CD8-positive, alpha-beta memory T cell (primary cell): ENCODE results near the gene MLLT3. TPM values are rescaled to one million over a fixed set of nuclear protein-coding genes. Genes with fewer than 3 reads are reported as not detected.

Source experiments
- CTCF ChIA-PET: fragments of 350-600 bp; sonication (Branson Sonifier 250); formaldehyde crosslinking; loops from one replicate; lab custom pipeline; 2021; ENCODE audit warnings: antibody characterized with exemption; lab: Charles Lee
- POLR2A ChIA-PET: fragments of 350-600 bp; sonication (Branson Sonifier 250); formaldehyde crosslinking; loops from one replicate; lab custom pipeline; 2021; ENCODE audit warnings: antibody characterized with exemption; lab: Charles Lee
- DNase-seq, 5 donors: peaks; one replicate each; pipeline versions ENCODE4 v3.0.0 to v3.0.0-alpha.2; 2020 to 2022; ENCODE audit warnings: mixed read lengths in 1 of 5
- H3K27ac ChIP-seq: one replicate; pipeline ENCODE4 v1.7.0; 2013; ENCODE audit warnings: low read depth, mild to moderate bottlenecking, low read length, moderate library complexity
- H3K27me3 ChIP-seq: 2 replicates; pipeline ENCODE4 v1.7.0; 2013; ENCODE audit warnings: low read length, mild to moderate bottlenecking; ENCODE audit not compliant: insufficient read depth, poor library complexity, severe bottlenecking
- H3K36me3 ChIP-seq: 2 replicates; pipeline ENCODE4 v1.7.0; 2013; ENCODE audit warnings: mild to moderate bottlenecking, low read length, moderate library complexity; ENCODE audit not compliant: insufficient read depth
- H3K4me1 ChIP-seq: 2 replicates; pipeline ENCODE4 v1.7.0; 2013; ENCODE audit warnings: mild to moderate bottlenecking, low read length, moderate library complexity; ENCODE audit not compliant: insufficient read depth
- H3K4me3 ChIP-seq: 2 replicates; pipeline ENCODE4 v1.7.0; 2013; ENCODE audit warnings: mild to moderate bottlenecking, low read length
- H3K9me3 ChIP-seq: 2 replicates; pipeline ENCODE4 v1.7.0; 2013; ENCODE audit warnings: mild to moderate bottlenecking, low read length
- H3K27ac Mint-ChIP-seq, 8 donors: one replicate each; pipeline ENCODE4 v1.8.0; 2020 to 2021; ENCODE audit warnings: mixed read lengths in 8 of 8, mild to moderate bottlenecking in 6 of 8, inconsistent platforms in 3 of 8, moderate library complexity in 3 of 8
- H3K27me3 Mint-ChIP-seq, 2 donors: one replicate each; pipeline ENCODE4 v1.8.0; 2020 to 2021; ENCODE audit warnings: mixed read lengths in 2 of 2, mild to moderate bottlenecking in 1 of 2, moderate library complexity in 1 of 2
- H3K36me3 Mint-ChIP-seq, 3 donors: one replicate each; pipeline ENCODE4 v1.8.0; 2020 to 2021; ENCODE audit warnings: mixed read lengths in 3 of 3, inconsistent platforms in 1 of 3, mild to moderate bottlenecking in 1 of 3
- H3K4me1 Mint-ChIP-seq, 3 donors: one replicate each; pipeline ENCODE4 v1.8.0; 2020 to 2021; ENCODE audit warnings: mixed read lengths in 3 of 3, inconsistent platforms in 1 of 3, mild to moderate bottlenecking in 1 of 3
- H3K4me3 Mint-ChIP-seq, 7 donors: one replicate each; pipeline ENCODE4 v1.8.0; 2020 to 2021; ENCODE audit warnings: mixed read lengths in 7 of 7, mild to moderate bottlenecking in 6 of 7, moderate library complexity in 4 of 7, inconsistent platforms in 2 of 7
- H3K9me3 Mint-ChIP-seq, 5 donors: one replicate each; pipeline ENCODE4 v1.8.0; 2020 to 2022; ENCODE audit warnings: mixed read lengths in 5 of 5, mild to moderate bottlenecking in 3 of 5, moderate library complexity in 2 of 5, inconsistent platforms in 1 of 5
- polyA plus RNA-seq: library from polyadenylated mRNA; unstranded; fragments of 300-500 nt; fragmentation: Illumina TruSeq; gene quantifications from one replicate; pipeline ENCODE4 v1.2.3, GENCODE V29; 2021
- total RNA-seq, 2 experiments: library from RNA; stranded (reverse); gene quantifications; one replicate each; pipeline ENCODE4 v1.2.3, GENCODE V29; 2021

MLLT3 gene
- 10 to 100 TPM; 36.8 to 37.0 TPM for total RNA-seq
- polyA plus RNA-seq = 24.6 TPM

DNA sequence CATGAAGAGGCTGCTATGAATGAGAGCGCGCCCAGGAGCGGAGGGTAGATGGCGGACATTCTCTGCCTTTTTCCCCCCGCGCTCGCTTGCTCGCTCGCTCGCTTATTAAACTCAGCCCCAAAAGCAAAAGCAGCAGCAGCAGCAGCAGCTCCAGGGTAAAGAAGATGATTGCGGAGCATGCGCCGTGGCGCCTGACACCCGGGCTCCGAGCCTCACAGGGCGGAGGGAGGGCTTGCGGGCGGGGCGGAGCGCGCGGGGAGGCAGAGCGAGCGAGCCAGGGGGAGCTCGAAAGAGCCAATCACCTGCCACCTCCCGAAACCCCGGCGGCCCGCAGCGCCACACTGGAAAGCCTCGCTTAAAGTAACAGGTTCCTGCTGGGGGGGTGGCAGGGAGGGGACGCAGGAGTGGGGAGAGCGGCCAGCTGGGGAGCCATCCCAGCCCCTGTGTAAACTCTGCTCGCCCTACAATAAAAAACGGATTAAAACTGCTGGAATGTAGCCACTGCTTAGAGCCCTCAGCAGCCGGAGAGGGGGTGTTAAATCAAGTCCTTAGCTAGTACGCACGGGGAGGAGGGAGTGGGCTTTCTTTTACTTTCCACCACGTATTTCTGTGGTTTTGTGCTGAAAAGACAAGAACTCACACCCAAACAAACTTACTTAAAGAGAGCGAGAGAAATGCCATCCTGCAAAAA is at the start of gene MLLT3:
Gene MLLT3 (minus strand): TSS at position 170 of the 691 bp plus-strand sequence.
- Mint-ChIP-seq H3K9me3 (no peaks in the 10 kb centered on the region), H3K36me3 (peaks cover 0 to 29% (median 0%) of the 10 kb centered on the region in 3 donors), H3K4me3 (peak within 1 kb of the TSS; percentile 93 to 99 (median 99)), H3K4me1 (peaks cover 40 to 55% (median 50%) of the 10 kb centered on the region in 3 donors), H3K27me3 (peaks cover 0 to 9% of the 10 kb centered on the region in 2 donors), H3K27ac (peak within 1 kb of the TSS; percentile 94 to 99 (median 97))
- Histone ChIP-seq H3K27me3 (no peaks in the 10 kb centered on the region), H3K4me1 (peaks cover 36% of the 10 kb centered on the region), H3K9me3 (no peaks in the 10 kb centered on the region), H3K36me3 (no peaks in the 10 kb centered on the region), H3K4me3 (peak within 1 kb of the TSS; percentile 72), H3K27ac (peak within 1 kb of the TSS; percentile 66)
- CTCF ChIA-PET = interaction anchor here (0.8 to 2.0 kb wide), 9 partner anchors 10 to 537 kb away, joined by 3 to 14 read pairs (median 4); partner anchors contain the start of gene FOCAD
- POLR2A ChIA-PET = interaction anchor here (0.5 to 2.1 kb wide), 22 partner anchors 12 to 769 kb away, joined by 3 to 27 read pairs (median 5); partner anchors contain the start of genes FOCAD, HACD4 and KLHL9
- peak; percentile 95 to 98 (median 96) for DNase-seq

DNA sequence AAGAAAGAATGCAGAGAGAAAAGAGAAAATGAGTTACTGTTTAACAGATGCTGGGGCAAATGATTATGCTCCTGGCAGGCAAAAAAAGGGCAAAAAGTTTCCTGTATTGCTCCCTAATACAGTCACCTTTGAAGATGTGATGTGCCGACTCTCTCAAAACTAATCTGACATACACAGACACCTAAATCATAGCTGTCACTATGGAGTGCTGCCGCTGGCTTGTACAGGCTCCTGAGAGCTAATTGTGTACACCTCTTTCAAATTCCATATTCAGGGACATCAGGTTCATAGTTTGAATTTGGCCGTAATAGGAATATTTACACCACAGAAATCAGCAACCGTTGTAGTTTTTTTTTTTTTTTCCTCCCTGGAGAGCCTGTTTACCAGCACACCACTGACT is 49.3 kb upstream of the MLLT3 start:
- H3K27ac Mint-ChIP-seq = no peak overlapping the region
- Histone ChIP-seq H3K9me3 (no peaks in the 10 kb centered on the region), H3K27ac (no peak overlapping the region), H3K36me3 (no peaks in the 10 kb centered on the region), H3K27me3 (no peaks in the 10 kb centered on the region), H3K4me1 (no peaks in the 10 kb centered on the region), H3K4me3 (no peak overlapping the region)
- ChIA-PET CTCF (interaction anchor here (1.1 to 1.4 kb wide), 3 partner anchors 12 to 47 kb away, joined by 3 to 4 read pairs (median 4); partner anchors contain the start of gene FOCAD), POLR2A (no interaction called here)
- H3K36me3 Mint-ChIP-seq = no peaks in the 10 kb centered on the region
- no peak overlapping the region for H3K4me3 Mint-ChIP-seq
- no peaks in the 10 kb centered on the region for H3K9me3 Mint-ChIP-seq
- DNase-seq = no peak
- H3K27me3 Mint-ChIP-seq = peaks cover 0 to under 1% of the 10 kb centered on the region in 2 donors
- no peaks in the 10 kb centered on the region for H3K4me1 Mint-ChIP-seq

DNA sequence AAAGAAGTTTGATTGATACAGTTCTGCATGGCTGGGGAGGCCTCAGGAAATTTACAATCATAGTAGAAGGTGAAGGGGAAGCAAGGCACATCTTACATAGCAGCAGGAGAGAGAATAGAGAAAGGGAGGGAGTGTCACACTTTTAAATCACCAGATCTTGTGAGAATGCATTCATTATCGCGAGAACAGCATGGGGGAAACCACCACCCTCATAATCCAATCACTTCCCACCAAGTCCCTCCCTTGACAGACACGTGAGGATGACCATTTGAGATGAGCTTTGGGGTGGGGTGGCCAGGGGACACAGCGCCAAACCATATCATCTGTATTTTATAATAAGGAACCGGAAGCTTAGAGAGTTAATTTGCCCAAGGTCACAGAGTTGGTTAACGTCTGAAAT is 48.1 kb upstream of the MLLT3 start:
- Histone ChIP-seq H3K27ac (no peak overlapping the region), H3K36me3 (no peaks in the 10 kb centered on the region), H3K27me3 (no peaks in the 10 kb centered on the region), H3K9me3 (no peaks in the 10 kb centered on the region), H3K4me1 (no peaks in the 10 kb centered on the region), H3K4me3 (no peak overlapping the region)
- Mint-ChIP-seq H3K27me3 (peaks cover 0 to 8% of the 10 kb centered on the region in 2 donors), H3K4me3 (no peak overlapping the region), H3K4me1 (no peaks in the 10 kb centered on the region), H3K27ac (peak overlapping the region in 1 of 8 donors; percentile 48), H3K9me3 (no peaks in the 10 kb centered on the region), H3K36me3 (no peaks in the 10 kb centered on the region)
- POLR2A ChIA-PET = no interaction called here
- no peak for DNase-seq
- CTCF ChIA-PET = no interaction called here

DNA sequence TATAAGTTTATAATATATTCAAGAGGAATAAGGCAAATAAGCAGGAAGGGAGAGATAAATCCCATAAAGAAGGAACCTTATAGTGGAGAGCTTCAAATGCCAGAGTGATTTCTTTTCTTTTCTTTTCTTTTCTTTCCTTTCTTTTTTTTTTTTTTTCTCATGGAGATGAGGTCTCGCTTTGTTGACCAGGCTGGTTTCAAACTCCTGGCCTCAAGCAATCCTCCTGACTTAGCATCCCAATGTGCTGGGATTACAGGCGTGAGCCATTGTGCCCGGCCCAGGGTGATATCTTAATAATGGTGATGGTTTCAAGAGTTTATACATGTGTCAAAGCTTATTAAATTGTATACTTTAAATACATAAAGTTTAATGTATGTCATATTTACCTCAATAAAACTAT is 42.2 kb upstream of the MLLT3 start:
- Mint-ChIP-seq H3K27ac (no peak overlapping the region), H3K27me3 (peaks cover 0 to 12% of the 10 kb centered on the region in 2 donors), H3K9me3 (no peaks in the 10 kb centered on the region), H3K36me3 (no peaks in the 10 kb centered on the region), H3K4me1 (peaks cover 5 to 13% (median 6%) of the 10 kb centered on the region in 3 donors), H3K4me3 (no peak overlapping the region)
- ChIA-PET CTCF (interaction anchor here (1.3 kb wide), 1 partner anchor 20 kb away, joined by 3 read pairs; the partner anchor contains the start of gene FOCAD), POLR2A (no interaction called here)
- Histone ChIP-seq H3K4me1 (peaks cover 11% of the 10 kb centered on the region), H3K9me3 (no peaks in the 10 kb centered on the region), H3K36me3 (no peaks in the 10 kb centered on the region), H3K4me3 (no peak overlapping the region), H3K27me3 (no peaks in the 10 kb centered on the region), H3K27ac (no peak overlapping the region)
- no peak for DNase-seq

DNA sequence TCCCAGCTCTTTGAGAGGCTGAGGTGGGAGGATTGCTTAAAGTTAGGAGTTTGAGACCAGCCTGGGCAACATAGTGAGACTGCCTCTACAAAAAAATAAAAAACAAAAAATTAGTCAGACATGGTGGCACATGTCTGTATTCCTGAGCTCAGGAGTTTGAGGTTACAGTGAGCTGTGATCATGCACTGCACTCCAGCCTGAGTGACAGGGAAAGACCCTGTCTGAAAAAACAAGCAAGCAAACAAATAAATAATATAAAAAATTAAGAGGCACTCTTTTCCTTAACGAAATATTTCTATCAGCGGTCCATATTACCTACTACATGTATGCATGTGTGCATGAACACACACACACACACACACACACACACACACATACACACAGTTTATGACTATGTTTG is 40.8 kb upstream of the MLLT3 start:
- DNase-seq = no peak
- H3K4me1 Mint-ChIP-seq = peaks cover 5 to 13% (median 6%) of the 10 kb centered on the region in 3 donors

DNA sequence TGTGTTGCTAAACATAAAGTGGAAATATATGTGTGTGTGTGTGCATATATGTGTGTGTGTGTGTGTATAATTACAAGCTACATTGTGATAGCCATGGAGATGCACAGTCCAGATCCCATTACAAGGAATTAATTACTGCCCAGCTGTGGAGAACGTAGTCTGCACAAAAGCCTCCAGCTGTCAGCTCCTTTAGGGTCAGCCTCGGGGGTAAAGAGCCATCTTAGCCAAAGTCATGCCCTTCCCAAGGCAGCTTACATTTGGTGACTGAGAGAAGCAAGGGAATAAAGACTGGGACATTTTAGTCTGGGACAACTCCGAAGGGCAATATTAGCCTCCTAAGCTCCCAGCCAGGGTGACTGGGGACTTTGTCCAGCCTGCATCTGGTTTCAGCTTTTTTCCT is 39.9 kb upstream of the MLLT3 start:
- no peak overlapping the region for H3K4me3 Mint-ChIP-seq

More for the DNA sequence above, 40.8 kb upstream of the MLLT3 start:
- no peaks in the 10 kb centered on the region for H3K36me3 Mint-ChIP-seq
- POLR2A ChIA-PET = no interaction called here
- Histone ChIP-seq H3K27ac (no peak overlapping the region), H3K9me3 (no peaks in the 10 kb centered on the region), H3K4me1 (peaks cover 11% of the 10 kb centered on the region), H3K36me3 (no peaks in the 10 kb centered on the region), H3K27me3 (no peaks in the 10 kb centered on the region), H3K4me3 (no peak overlapping the region)
- H3K4me3 Mint-ChIP-seq = peak overlapping the region in 1 of 7 donors; percentile 1
- H3K27ac Mint-ChIP-seq = no peak overlapping the region
- peaks cover 0 to 12% of the 10 kb centered on the region in 2 donors for H3K27me3 Mint-ChIP-seq
- no peaks in the 10 kb centered on the region for H3K9me3 Mint-ChIP-seq
- CTCF ChIA-PET = no interaction called here

DNA sequence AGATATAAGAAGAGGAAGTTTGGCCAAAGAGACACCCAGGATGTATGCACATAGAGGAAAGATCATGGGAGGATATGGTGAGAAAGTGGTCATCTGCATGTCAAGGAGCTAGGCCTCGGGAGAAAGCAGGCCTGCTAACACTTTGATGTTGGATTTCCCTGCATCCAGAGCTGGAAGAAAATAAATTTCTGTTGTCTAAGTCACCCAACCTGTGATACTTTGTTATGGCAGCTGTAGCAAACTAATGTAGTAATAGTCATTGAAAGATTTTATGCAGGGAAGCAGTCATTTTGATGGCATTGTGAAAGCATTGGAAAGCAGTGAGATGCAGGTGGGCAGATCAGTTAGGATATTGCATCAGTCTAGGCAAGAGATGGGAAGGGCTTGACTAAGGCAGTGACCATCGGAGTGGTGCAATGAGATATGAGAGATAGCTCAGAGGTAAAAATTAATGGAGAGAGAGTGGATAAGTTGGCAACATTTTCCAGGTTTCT is 37.2 kb upstream of the MLLT3 start:
- ChIA-PET CTCF (interaction anchor here (1.0 to 1.3 kb wide), 2 partner anchors 25 to 31 kb away, joined by 3 to 4 read pairs; partner anchors contain the start of gene FOCAD), POLR2A (no interaction called here)
- Histone ChIP-seq H3K4me1 (peaks cover 11% of the 10 kb centered on the region), H3K36me3 (no peaks in the 10 kb centered on the region), H3K4me3 (no peak overlapping the region), H3K27ac (no peak overlapping the region), H3K9me3 (no peaks in the 10 kb centered on the region), H3K27me3 (no peaks in the 10 kb centered on the region)
- Mint-ChIP-seq H3K4me3 (no peak overlapping the region), H3K9me3 (no peaks in the 10 kb centered on the region), H3K27me3 (peaks cover 0 to 3% of the 10 kb centered on the region in 2 donors), H3K27ac (no peak overlapping the region), H3K4me1 (peaks cover 5 to 15% (median 6%) of the 10 kb centered on the region in 3 donors), H3K36me3 (no peaks in the 10 kb centered on the region)
- DNase-seq = no peak

More for the DNA sequence above, 39.9 kb upstream of the MLLT3 start:
- Mint-ChIP-seq H3K4me1 (peaks cover 5 to 13% (median 6%) of the 10 kb centered on the region in 3 donors), H3K36me3 (no peaks in the 10 kb centered on the region), H3K27ac (no peak overlapping the region), H3K27me3 (peaks cover 0 to 12% of the 10 kb centered on the region in 2 donors), H3K9me3 (no peaks in the 10 kb centered on the region)
- Histone ChIP-seq H3K36me3 (no peaks in the 10 kb centered on the region), H3K4me1 (peaks cover 11% of the 10 kb centered on the region), H3K4me3 (no peak overlapping the region), H3K27ac (no peak overlapping the region), H3K9me3 (no peaks in the 10 kb centered on the region), H3K27me3 (no peaks in the 10 kb centered on the region)
- ChIA-PET CTCF (no interaction called here), POLR2A (no interaction called here)
- DNase-seq = no peak
